K562 (cell line): ENCODE results near the gene SUFU. TPM values are rescaled to one million over a fixed set of nuclear protein-coding genes. Genes with fewer than 3 reads are reported as not detected.

ENCODE experiments used
- CBFA2T2 ChIP-seq: fragments of 450-650 bp; conservative IDR thresholded peaks from 2 replicates; pipeline ENCODE4 v1.6.1; 2017; ENCODE audit warnings: mild to moderate bottlenecking
- CTCF ChIP-seq, 3 experiments: IDR thresholded peaks in 2 of 3; conservative IDR thresholded peaks in 1 of 3; 2 replicates each; pipeline ENCODE4 v1.5.1; 2011 to 2012; ENCODE audit warnings: low read length in 3 of 3, mild to moderate bottlenecking in 3 of 3, control low read depth in 2 of 3, improper control_type of control experiment in 1 of 3, inconsistent platforms in 1 of 3, low read depth in 1 of 3, mixed read lengths in 1 of 3, moderate library complexity in 1 of 3; ENCODE audit not compliant: insufficient read depth in 2 of 3
- EP300 ChIP-seq: IDR thresholded peaks from 2 replicates; pipeline ENCODE4 v1.6.1; 2012; ENCODE audit warnings: low read length, improper control_type of control experiment
- FOSL1 ChIP-seq: fragments of 200-800 bp; sonication (Bioruptor generic); conservative IDR thresholded peaks from 2 replicates; pipeline ENCODE4 v1.6.1; 2016; ENCODE audit warnings: missing genetic modification characterization, missing compliant biosample characterization
- FOXA3 ChIP-seq, 2 experiments: fragments of 450-650 bp in 1 of 2; sonication (generic) in 1 of 2; formaldehyde crosslinking; IDR thresholded peaks in 1 of 2; conservative IDR thresholded peaks in 1 of 2; 2 replicates each; pipeline versions ENCODE4 v1.4.0 to v1.8.0; 2020 to 2022; ENCODE audit warnings: mild to moderate bottlenecking in 2 of 2, missing genetic modification reagents in 1 of 2
- NCOA1 ChIP-seq: fragments of 450-650 bp; IDR thresholded peaks from 2 replicates; pipeline ENCODE4 v1.6.1; 2016; ENCODE audit warnings: low read depth
- NFE2 ChIP-seq: IDR thresholded peaks from 2 replicates; pipeline ENCODE4 v1.6.1; 2014; ENCODE audit warnings: antibody characterized with exemption, low read depth
- NFRKB ChIP-seq: fragments of 450-650 bp; IDR thresholded peaks from 2 replicates; pipeline ENCODE4 v1.6.1; 2016; ENCODE audit warnings: low read depth
- PCBP2 ChIP-seq: fragments of 200-400 bp; formaldehyde crosslinking; IDR thresholded peaks from 2 replicates; pipeline ENCODE4 v1.6.1; 2018; ENCODE audit warnings: low read length, low read depth, mild to moderate bottlenecking, moderate library complexity; ENCODE audit not compliant: poor library complexity, severe bottlenecking
- RBM15 ChIP-seq: fragments of 200-400 bp; formaldehyde crosslinking; IDR thresholded peaks from 2 replicates; pipeline ENCODE4 v1.6.1; 2018; ENCODE audit warnings: mild to moderate bottlenecking, low read length, moderate library complexity; ENCODE audit not compliant: insufficient read depth
- SMC3 ChIP-seq: conservative IDR thresholded peaks from 2 replicates; pipeline ENCODE4 v1.6.1; 2011; ENCODE audit warnings: low read depth, low read length, improper control_type of control experiment; ENCODE audit not compliant: insufficient read depth
- TCF15 ChIP-seq: fragments of 250-450 bp; sonication (Bioruptor Pico); IDR thresholded peaks from 2 replicates; pipeline ENCODE4 v1.8.0; 2022; ENCODE audit warnings: moderate library complexity, mild to moderate bottlenecking, inconsistent platforms
- TCF7L2 ChIP-seq: fragments of 150-350 bp; IDR thresholded peaks from 2 replicates; pipeline ENCODE4 v1.6.1; 2016; ENCODE audit warnings: low read depth, mild to moderate bottlenecking, low read length, moderate library complexity
- YBX1 ChIP-seq: fragments of 450-650 bp; IDR thresholded peaks from 2 replicates; pipeline ENCODE4 v1.7.1; 2016; ENCODE audit warnings: mild to moderate bottlenecking
- ZNF23 ChIP-seq: fragments of 250-450 bp; sonication (Bioruptor Pico); IDR thresholded peaks from 2 replicates; pipeline ENCODE4 v1.4.0; 2020; ENCODE audit warnings: mild to moderate bottlenecking
- ZNF551 ChIP-seq: fragments of 250-450 bp; sonication (Bioruptor Pico); IDR thresholded peaks from 2 replicates; pipeline ENCODE4 v1.5.0; 2021; ENCODE audit warnings: mild to moderate bottlenecking, moderate library complexity
- polyA plus RNA-seq, 8 experiments: library from polyadenylated mRNA; depleted of rRNA in 4 of 8; stranded (reverse) in 5 of 8; unstranded in 3 of 8; fragments of >200 nt; fragmentation: Nextera tagmentation in 2 of 8; fragmentation: Illumina TruSeq in 1 of 8; extraction: Ambion mirVana in 2 of 8; extraction: Trizol in 1 of 8; gene quantifications; 2 replicates each; pipeline versions ENCODE4 v1.2.1 to v1.2.3, GENCODE V29; 2011 to 2014; ENCODE audit warnings: inconsistent platforms in 1 of 8, missing spikeins in 1 of 8
- total RNA-seq, 7 experiments: library from RNA; depleted of rRNA in 6 of 7; stranded (reverse); fragments of >200 nt in 6 of 7; fragmentation: Illumina TruSeq in 2 of 7; extraction: Trizol in 2 of 7; gene quantifications; 2 replicates each; pipeline versions ENCODE4 v1.2.1 to v1.2.3, GENCODE V29; 2011 to 2021; ENCODE audit warnings: low replicate concordance in 1 of 7

Gene SUFU
- total and polyA plus RNA-seq, 9 of the 15 experiments (the other 6 are each of a cell fraction or from before 2014, with no cell fraction given) = 0.59 to 6.3 (median 0.82) TPM

- TF ChIP-seq CTCF (IDR thresholded peaks at IDR 0.05 in 2 of 3, conservative IDR thresholded peaks at IDR 0.05 in 1 of 3; ENCODE audit: insufficient read depth in 2 of 3, low read depth in 1 of 3, low read length in 3 of 3) (no peak), ZNF551 (CRISPR knock-in tag) (no peak), TCF15 (CRISPR knock-in tag) (0 out of 2 replicates have a peak, but pooled peaks have one; percentile 33), ZNF23 (no peak), CBFA2T2 (peak; percentile 40; the same call in 1 of the 2 replicates), FOXA3 (CRISPR knock-in tag; conservative IDR thresholded peaks at IDR 0.05 in 1 of 2, IDR thresholded peaks at IDR 0.05 in 1 of 2) (no peak), RBM15 (no peak), YBX1 (no peak), TCF7L2 (no peak), NFRKB (peak; percentile 93; the same call in 1 of the 2 replicates), NCOA1 (peak; percentile 75), PCBP2 (no peak), NFE2 (peak; percentile 54), EP300 (peak; percentile 97), FOSL1 (tag) (peak; percentile 95), SMC3 (no peak)
Measured at GRCh38 chr10:102455893-102456471, 47.8 kb upstream of the SUFU start (continued).
